Measurements from ENCODE around the gene KRT71.

The KRT71 gene

GRCh38 chr12:52558781-52559445 is 6.0 kb upstream of the KRT71 start:
- Histone ChIP-seq H3K36me3 (ENCODE audit: control insufficient read depth, insufficient read depth, low read length) (no peaks in the 10 kb centered on the region), H3K27me3 (ENCODE audit: control insufficient read depth, insufficient read depth, low read length) (no peaks in the 10 kb centered on the region), H3K9me3 (ENCODE audit: control insufficient read depth, insufficient read depth, low read length) (no peaks in the 10 kb centered on the region), H3K4me1 (ENCODE audit: control insufficient read depth, insufficient read depth, low read length) (no peaks in the 10 kb centered on the region), H3K27ac (ENCODE audit: low read length) (no peak overlapping the region), H3K4me3 (ENCODE audit: low read length) (no peak overlapping the region)
- DNase-seq (ENCODE audit: low read depth, low spot score): no peak
- no CpG with 5 or more reads among the region's 8 CpGs for WGBS (ENCODE audit: insufficient coverage, insufficient read length)

GRCh38 chr12:52557476-52557875 is 4.5 kb upstream of the KRT71 start:
- Histone ChIP-seq H3K9me3 (ENCODE audit: control insufficient read depth, insufficient read depth, low read length) (no peaks in the 10 kb centered on the region), H3K4me1 (ENCODE audit: control insufficient read depth, insufficient read depth, low read length) (no peaks in the 10 kb centered on the region), H3K36me3 (ENCODE audit: control insufficient read depth, insufficient read depth, low read length) (no peaks in the 10 kb centered on the region), H3K27ac (ENCODE audit: low read length) (no peak overlapping the region), H3K27me3 (ENCODE audit: control insufficient read depth, insufficient read depth, low read length) (no peaks in the 10 kb centered on the region), H3K4me3 (ENCODE audit: low read length) (no peak overlapping the region)
- no peak for DNase-seq (ENCODE audit: low read depth, low spot score)
- no CpG with 5 or more reads among the region's 2 CpGs for WGBS (ENCODE audit: insufficient coverage, insufficient read length)

- no peak for DNase-seq (ENCODE audit: low read depth, low spot score)
- Histone ChIP-seq H3K27ac (ENCODE audit: low read length) (no peak overlapping the region), H3K4me1 (ENCODE audit: control insufficient read depth, insufficient read depth, low read length) (no peaks in the 10 kb centered on the region), H3K36me3 (ENCODE audit: control insufficient read depth, insufficient read depth, low read length) (no peaks in the 10 kb centered on the region), H3K9me3 (ENCODE audit: control insufficient read depth, insufficient read depth, low read length) (no peaks in the 10 kb centered on the region), H3K27me3 (ENCODE audit: control insufficient read depth, insufficient read depth, low read length) (no peaks in the 10 kb centered on the region), H3K4me3 (ENCODE audit: low read length) (no peak overlapping the region)
- WGBS (ENCODE audit: insufficient coverage, insufficient read length): no CpG with 5 or more reads among the region's 6 CpGs
These were observed 2.6 kb upstream of the KRT71 start for GRCh38 chr12:52555577-52555976.

GRCh38 chr12:52552055-52552454 is 890 bp downstream of the KRT71 start:
- Histone ChIP-seq H3K27me3 (ENCODE audit: control insufficient read depth, insufficient read depth, low read length) (no peaks in the 10 kb centered on the region), H3K4me1 (ENCODE audit: control insufficient read depth, insufficient read depth, low read length) (no peaks in the 10 kb centered on the region), H3K27ac (ENCODE audit: low read length) (no peak overlapping the region), H3K9me3 (ENCODE audit: control insufficient read depth, insufficient read depth, low read length) (no peaks in the 10 kb centered on the region), H3K36me3 (ENCODE audit: control insufficient read depth, insufficient read depth, low read length) (no peaks in the 10 kb centered on the region), H3K4me3 (ENCODE audit: low read length) (no peak overlapping the region)
- no peak for DNase-seq (ENCODE audit: low read depth, low spot score)
- no CpG with 5 or more reads among the region's 5 CpGs for WGBS (ENCODE audit: insufficient coverage, insufficient read length)

- H3K4me3 ChIP-seq (ENCODE audit: low read length): no peak overlapping the region
- no peak for DNase-seq (ENCODE audit: low read depth, low spot score)
- no CpG with 5 or more reads among the region's 6 CpGs for whole genome bisulfite sequencing (ENCODE audit: insufficient coverage, insufficient read length)
- no peaks in the 10 kb centered on the region for H3K27me3 ChIP-seq (ENCODE audit: control insufficient read depth, insufficient read depth, low read length)
- H3K4me1 ChIP-seq (ENCODE audit: control insufficient read depth, insufficient read depth, low read length): no peaks in the 10 kb centered on the region
- no peak overlapping the region for H3K27ac ChIP-seq (ENCODE audit: low read length)
- no peaks in the 10 kb centered on the region for H3K9me3 ChIP-seq (ENCODE audit: control insufficient read depth, insufficient read depth, low read length)
- H3K36me3 ChIP-seq (ENCODE audit: control insufficient read depth, insufficient read depth, low read length): no peaks in the 10 kb centered on the region
These were observed 1.6 kb downstream of the KRT71 start for GRCh38 chr12:52551216-52551865.

- no CpG with 5 or more reads among the region's 15 CpGs for WGBS (ENCODE audit: insufficient coverage, insufficient read length)
- Histone ChIP-seq H3K9me3 (ENCODE audit: control insufficient read depth, insufficient read depth, low read length) (no peaks in the 10 kb centered on the region), H3K27me3 (ENCODE audit: control insufficient read depth, insufficient read depth, low read length) (no peaks in the 10 kb centered on the region), H3K27ac (ENCODE audit: low read length) (no peak overlapping the region), H3K4me3 (ENCODE audit: low read length) (no peak overlapping the region), H3K4me1 (ENCODE audit: control insufficient read depth, insufficient read depth, low read length) (no peaks in the 10 kb centered on the region), H3K36me3 (ENCODE audit: control insufficient read depth, insufficient read depth, low read length) (no peaks in the 10 kb centered on the region)
- no peak for DNase-seq (ENCODE audit: low read depth, low spot score)
These were observed 6.8 kb downstream of the KRT71 start for GRCh38 chr12:52546126-52546525.

GRCh38 chr12:52543985-52544883 is 8.7 kb downstream of the KRT71 start:
- Histone ChIP-seq H3K9me3 (ENCODE audit: control insufficient read depth, insufficient read depth, low read length) (no peaks in the 10 kb centered on the region), H3K36me3 (ENCODE audit: control insufficient read depth, insufficient read depth, low read length) (no peaks in the 10 kb centered on the region), H3K27ac (ENCODE audit: low read length) (no peak overlapping the region), H3K4me1 (ENCODE audit: control insufficient read depth, insufficient read depth, low read length) (no peaks in the 10 kb centered on the region), H3K27me3 (ENCODE audit: control insufficient read depth, insufficient read depth, low read length) (no peaks in the 10 kb centered on the region), H3K4me3 (ENCODE audit: low read length) (no peak overlapping the region)
- DNase-seq (ENCODE audit: low read depth, low spot score): no peak
- no CpG with 5 or more reads among the region's 17 CpGs for WGBS (ENCODE audit: insufficient coverage, insufficient read length)

- Histone ChIP-seq H3K9me3 (ENCODE audit: control insufficient read depth, insufficient read depth, low read length) (no peaks in the 10 kb centered on the region), H3K4me3 (ENCODE audit: low read length) (no peak overlapping the region), H3K27ac (ENCODE audit: low read length) (no peak overlapping the region), H3K27me3 (ENCODE audit: control insufficient read depth, insufficient read depth, low read length) (no peaks in the 10 kb centered on the region), H3K4me1 (ENCODE audit: control insufficient read depth, insufficient read depth, low read length) (no peaks in the 10 kb centered on the region), H3K36me3 (ENCODE audit: control insufficient read depth, insufficient read depth, low read length) (no peaks in the 10 kb centered on the region)
- no peak for DNase-seq (ENCODE audit: low read depth, low spot score)
- WGBS (ENCODE audit: insufficient coverage, insufficient read length): no CpG with 5 or more reads among the region's 7 CpGs
These were observed 10.1 kb downstream of the KRT71 start for GRCh38 chr12:52542785-52543318.

- no peaks in the 10 kb centered on the region for H3K36me3 ChIP-seq (ENCODE audit: control insufficient read depth, insufficient read depth, low read length)
- no peak overlapping the region for H3K4me3 ChIP-seq (ENCODE audit: low read length)
- no peak for DNase-seq (ENCODE audit: low read depth, low spot score)
- no peaks in the 10 kb centered on the region for H3K4me1 ChIP-seq (ENCODE audit: control insufficient read depth, insufficient read depth, low read length)
- no peaks in the 10 kb centered on the region for H3K27me3 ChIP-seq (ENCODE audit: control insufficient read depth, insufficient read depth, low read length)
- H3K27ac ChIP-seq (ENCODE audit: low read length): no peak overlapping the region
- no peaks in the 10 kb centered on the region for H3K9me3 ChIP-seq (ENCODE audit: control insufficient read depth, insufficient read depth, low read length)
These were observed 10.8 kb downstream of the KRT71 start for GRCh38 chr12:52542157-52542556.

- no peak overlapping the region for H3K27ac ChIP-seq (ENCODE audit: low read length)
- H3K36me3 ChIP-seq (ENCODE audit: control insufficient read depth, insufficient read depth, low read length): no peaks in the 10 kb centered on the region
- no peaks in the 10 kb centered on the region for H3K27me3 ChIP-seq (ENCODE audit: control insufficient read depth, insufficient read depth, low read length)
- H3K9me3 ChIP-seq (ENCODE audit: control insufficient read depth, insufficient read depth, low read length): no peaks in the 10 kb centered on the region
- H3K4me1 ChIP-seq (ENCODE audit: control insufficient read depth, insufficient read depth, low read length): no peaks in the 10 kb centered on the region
- no peak for DNase-seq (ENCODE audit: low read depth, low spot score)
- no peak overlapping the region for H3K4me3 ChIP-seq (ENCODE audit: low read length)
- WGBS (ENCODE audit: insufficient coverage, insufficient read length): no CpG with 5 or more reads among the region's 5 CpGs
These were observed 11.2 kb downstream of the KRT71 start for GRCh38 chr12:52541709-52542108.
